ENCODE results near the gene RRP8.

Gene RRP8

GRCh38 chr11:6632116-6633073, 29.0 kb upstream of the RRP8 start:
- no peak for DNase-seq (ENCODE audit: low read depth in 2 of 2)

GRCh38 chr11:6631361-6631890, 28.0 kb upstream of the RRP8 start:
- DNase-seq (ENCODE audit: low read depth in 2 of 2) = no peak

- no peak for DNase-seq (ENCODE audit: low read depth in 2 of 2)
Measured at GRCh38 chr11:6630632-6631291, 27.3 kb upstream of the RRP8 start.

- DNase-seq (ENCODE audit: low read depth in 2 of 2) = no peak
Measured at GRCh38 chr11:6629892-6630631, 26.6 kb upstream of the RRP8 start.

- DNase-seq (ENCODE audit: low read depth in 2 of 2) = no peak
Measured at GRCh38 chr11:6629573-6629891, 26.1 kb upstream of the RRP8 start.

GRCh38 chr11:6628526-6628925, 25.1 kb upstream of the RRP8 start:
- no peak for DNase-seq (ENCODE audit: low read depth in 2 of 2)

GRCh38 chr11:6627762-6628241, 24.4 kb upstream of the RRP8 start:
- no peak for DNase-seq (ENCODE audit: low read depth in 2 of 2)

GRCh38 chr11:6626971-6627761, 23.8 kb upstream of the RRP8 start:
- no peak for DNase-seq (ENCODE audit: low read depth in 2 of 2)

- no peak for DNase-seq (ENCODE audit: low read depth in 2 of 2)
Measured at GRCh38 chr11:6625832-6626420, 22.5 kb upstream of the RRP8 start.

- DNase-seq (ENCODE audit: low read depth in 2 of 2) = no peak
Measured at GRCh38 chr11:6625156-6625831, 21.9 kb upstream of the RRP8 start.

GRCh38 chr11:6623391-6624363, 20.3 kb upstream of the RRP8 start:
- no peak for DNase-seq (ENCODE audit: low read depth in 2 of 2)

- no peak for DNase-seq (ENCODE audit: low read depth in 2 of 2)
Measured at GRCh38 chr11:6622261-6623171, 19.1 kb upstream of the RRP8 start.

- DNase-seq (ENCODE audit: low read depth in 2 of 2) = no peak
Measured at GRCh38 chr11:6621711-6622211, 18.3 kb upstream of the RRP8 start.

GRCh38 chr11:6620636-6621035, 17.2 kb upstream of the RRP8 start:
- DNase-seq (ENCODE audit: low read depth in 2 of 2) = no peak

- peak; percentile 71 to 85 for DNase-seq (ENCODE audit: low read depth in 2 of 2)
Measured at GRCh38 chr11:6619004-6619745, 15.8 kb upstream of the RRP8 start, which contains the start of gene TPP1. Gene TPP1, minus strand, starts transcription at chr11:6619422. Its CDS starts 22 bp downstream, at chr11:6619400.

GRCh38 chr11:6618117-6619003, 14.9 kb upstream of the RRP8 start:
- DNase-seq (ENCODE audit: low read depth in 2 of 2) = peak; percentile 36 to 51
